ENCODE measurements around the gene CCDC15.

GRCh38 chr11:124935548-124936514 is 18.2 kb upstream of the CCDC15 start, which contains the start of gene HEPACAM:
- TF ChIP-seq, protein P1, sequence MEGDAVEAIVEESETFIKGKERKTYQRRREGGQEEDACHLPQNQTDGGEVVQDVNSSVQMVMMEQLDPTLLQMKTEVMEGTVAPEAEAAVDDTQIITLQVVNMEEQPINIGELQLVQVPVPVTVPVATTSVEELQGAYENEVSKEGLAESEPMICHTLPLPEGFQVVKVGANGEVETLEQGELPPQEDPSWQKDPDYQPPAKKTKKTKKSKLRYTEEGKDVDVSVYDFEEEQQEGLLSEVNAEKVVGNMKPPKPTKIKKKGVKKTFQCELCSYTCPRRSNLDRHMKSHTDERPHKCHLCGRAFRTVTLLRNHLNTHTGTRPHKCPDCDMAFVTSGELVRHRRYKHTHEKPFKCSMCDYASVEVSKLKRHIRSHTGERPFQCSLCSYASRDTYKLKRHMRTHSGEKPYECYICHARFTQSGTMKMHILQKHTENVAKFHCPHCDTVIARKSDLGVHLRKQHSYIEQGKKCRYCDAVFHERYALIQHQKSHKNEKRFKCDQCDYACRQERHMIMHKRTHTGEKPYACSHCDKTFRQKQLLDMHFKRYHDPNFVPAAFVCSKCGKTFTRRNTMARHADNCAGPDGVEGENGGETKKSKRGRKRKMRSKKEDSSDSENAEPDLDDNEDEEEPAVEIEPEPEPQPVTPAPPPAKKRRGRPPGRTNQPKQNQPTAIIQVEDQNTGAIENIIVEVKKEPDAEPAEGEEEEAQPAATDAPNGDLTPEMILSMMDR (conservative IDR thresholded peaks at IDR 0.05 in 1 of 2, IDR thresholded peaks at IDR 0.05 in 1 of 2; ENCODE audit: low read depth in 1 of 2, low read length in 2 of 2), result no peak
- TF ChIP-seq EZH2 (IDR thresholded peaks at IDR 0.05; ENCODE audit: low read length, missing control alignments), result no peak
